ENCODE measurements around the gene LKAAEAR1. TPM values are rescaled to one million over a fixed set of nuclear protein-coding genes. Genes with fewer than 3 reads are reported as not detected.

The LKAAEAR1 gene
- polyA plus RNA-seq, 2 of the 4 experiments (the other 2 are of a cell fraction), result 0.14 to 0.56 TPM

- no peaks in the 10 kb centered on the region for H3K9me3 ChIP-seq
- POLR2A ChIA-PET, result no interaction called here
- no peak overlapping the region for H3K4me2 ChIP-seq
- no peak for DNase-seq (ENCODE audit: low read depth in 1 of 2, low spot score in 1 of 2)
- WGBS (ENCODE audit: missing lambda C conversion rate), result 61% methylated on average over 10 of the region's 21 CpGs
- no peak overlapping the region for H3K4me3 ChIP-seq
- CTCF ChIA-PET, result interaction anchor here (1.2 to 6.1 kb wide), 5 partner anchors 14 to 119 kb away, joined by 3 to 58 read pairs (median 10); partner anchors contain the start of gene LKAAEAR1
- 0 out of 3 replicates have a peak, but pooled peaks cover 6% of the 10 kb centered on the region for H3K4me1 ChIP-seq
- no peak for TF ChIP-seq SREBF2 (IDR thresholded peaks at IDR 0.05)
- TF ChIP-seq HEYL (CRISPR knock-in tag; IDR thresholded peaks at IDR 0.05), result no peak
- TF ChIP-seq HOXB5 (CRISPR knock-in tag; IDR thresholded peaks at IDR 0.05), result no peak
- TF ChIP-seq TFCP2L1 (CRISPR knock-in tag; IDR thresholded peaks at IDR 0.05), result no peak
- no peak for TF ChIP-seq FOSB (CRISPR knock-in tag; IDR thresholded peaks at IDR 0.05)
- no peak for ATAC-seq
- no peak for FAIRE-seq
- H3K27ac ChIP-seq, result no peak overlapping the region
Measured at GRCh38 chr20:64099086-64099786, 15.0 kb upstream of the LKAAEAR1 start.

- POLR2A ChIA-PET, result no interaction called here
Measured at GRCh38 chr20:64098471-64099013, 14.3 kb upstream of the LKAAEAR1 start.

More at GRCh38 chr20:64098471-64099013, 14.3 kb upstream of the LKAAEAR1 start:
- H3K27ac ChIP-seq, result no peak overlapping the region
- DNase-seq (ENCODE audit: low read depth in 1 of 2, low spot score in 1 of 2) (no peak), ATAC-seq (no peak), FAIRE-seq (no peak)
- H3K4me1 ChIP-seq, result 0 out of 3 replicates have a peak, but pooled peaks cover 6% of the 10 kb centered on the region
- H3K9me3 ChIP-seq, result no peaks in the 10 kb centered on the region
- CTCF ChIA-PET, result interaction anchor here (1.2 to 6.1 kb wide), 5 partner anchors 14 to 118 kb away, joined by 3 to 58 read pairs (median 10); partner anchors contain the start of gene LKAAEAR1
- TF ChIP-seq RARB (CRISPR knock-in tag; IDR thresholded peaks at IDR 0.05), result no peak
- TF ChIP-seq E2F6 (IDR thresholded peaks at IDR 0.05; ENCODE audit: borderline replicate concordance, low read depth), result no peak
- no peak for TF ChIP-seq RNF2 (IDR thresholded peaks at IDR 0.05; ENCODE audit: borderline replicate concordance, low read depth)
- no peak for TF ChIP-seq KDM5A (IDR thresholded peaks at IDR 0.05)
- no peak for TF ChIP-seq EHMT2 (IDR thresholded peaks at IDR 0.05; ENCODE audit: low read depth)
- no peak for TF ChIP-seq HMGXB4 (CRISPR knock-in tag; IDR thresholded peaks at IDR 0.05; ENCODE audit: borderline replicate concordance)
- TF ChIP-seq HOXB5 (CRISPR knock-in tag; IDR thresholded peaks at IDR 0.05), result no peak
- TF ChIP-seq HOXB13 (CRISPR knock-in tag; IDR thresholded peaks at IDR 0.05; ENCODE audit: low read depth), result no peak
- no peak for TF ChIP-seq TFCP2L1 (CRISPR knock-in tag; IDR thresholded peaks at IDR 0.05)
- TF ChIP-seq ATOH8 (CRISPR knock-in tag; IDR thresholded peaks at IDR 0.05; ENCODE audit: low read depth), result no peak
- no peak for TF ChIP-seq ELK1 (IDR thresholded peaks at IDR 0.05; ENCODE audit: low read depth, low read length)
- TF ChIP-seq HEYL (CRISPR knock-in tag; IDR thresholded peaks at IDR 0.05), result no peak
- WGBS (ENCODE audit: missing lambda C conversion rate), result 82% methylated on average over 14 of the region's 28 CpGs
- H3K4me3 ChIP-seq, result no peak overlapping the region
- H3K4me2 ChIP-seq, result no peak overlapping the region

Measured in A549 (cell line).